ENCODE results near the gene TCAF2. TPM values are rescaled to one million over a fixed set of nuclear protein-coding genes. Genes with fewer than 3 reads are reported as not detected.
"Not testable (repeated sequence)": the region's sequence is repeated elsewhere in the genome, so short reads cannot be mapped to it uniquely, and the experiment has no call there.

The TCAF2 gene
- total and polyA plus RNA-seq, 2 of the 8 experiments (the other 6 are each of a cell fraction or from before 2014, with no cell fraction given): 0.06 to 0.20 TPM

DNA sequence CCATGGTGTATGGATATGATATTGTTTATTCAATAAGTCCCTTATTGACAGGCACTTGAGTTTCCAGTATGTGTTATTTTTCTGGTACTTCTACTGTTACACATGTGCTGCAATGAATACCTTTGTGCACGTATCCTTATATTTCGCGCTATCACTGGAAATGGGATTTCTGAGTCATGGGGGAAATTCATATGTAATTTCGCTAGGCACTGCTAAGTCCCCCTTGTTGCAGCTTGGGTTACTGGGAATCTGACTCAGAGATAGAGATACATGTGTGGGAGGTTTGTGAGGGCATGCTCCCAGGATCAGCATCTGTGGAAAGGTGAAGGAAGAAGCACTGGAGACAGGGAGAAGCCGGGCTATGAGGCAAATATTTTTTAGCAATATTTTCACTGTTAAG lies 9.9 kb downstream of the TCAF2 start:
- H2BK12ac ChIP-seq (ENCODE audit: low read depth, low read length); H3K4me2 ChIP-seq (ENCODE audit: insufficient read depth in 1 of 2, low read depth in 2 of 2, low read length in 2 of 2); H3K79me1 ChIP-seq (ENCODE audit: low read depth, low read length); CTCF ChIA-PET (ENCODE audit: partially characterized antibody); DNase-seq (ENCODE audit: low read depth in 1 of 2, low spot score in 2 of 2); H3K4me1 ChIP-seq (replicated peaks in 1 of 4; ENCODE audit: control insufficient read depth in 3 of 4, insufficient read depth in 4 of 4, low read length in 3 of 4); H4K8ac ChIP-seq (ENCODE audit: extremely low read depth, insufficient read depth, low read length); H3K23me2 ChIP-seq (ENCODE audit: low read depth, low read length); H3K14ac ChIP-seq (ENCODE audit: insufficient read length); H2AK5ac ChIP-seq (ENCODE audit: low read depth, low read length); H3K79me2 ChIP-seq (ENCODE audit: control insufficient read depth in 1 of 2, insufficient read depth in 2 of 2, low read length in 2 of 2); H4K5ac ChIP-seq (ENCODE audit: insufficient read length, low read depth, low read length); H2BK20ac ChIP-seq (ENCODE audit: low read length); H3K27me3 ChIP-seq (replicated peaks in 1 of 4; ENCODE audit: control insufficient read depth in 3 of 4, extremely low read depth in 1 of 4, insufficient read depth in 3 of 4, low read length in 3 of 4); H3K9me3 ChIP-seq (ENCODE audit: insufficient read depth in 2 of 2, low read depth in 1 of 2, low read length in 1 of 2); H3K18ac ChIP-seq (ENCODE audit: extremely low read depth, low read length); H3K23ac ChIP-seq (ENCODE audit: insufficient read length); H3K27ac ChIP-seq (ENCODE audit: low read depth, low read length); H2BK15ac ChIP-seq (ENCODE audit: low read length); H2BK5ac ChIP-seq (ENCODE audit: low read depth, low read length); H4K20me1 ChIP-seq (replicated peaks in 1 of 2; ENCODE audit: control insufficient read depth in 1 of 2, insufficient read depth in 2 of 2, low read length in 2 of 2); FAIRE-seq; H3K56ac ChIP-seq (replicated peaks; ENCODE audit: insufficient read length, low read depth, low read length); H4K91ac ChIP-seq (replicated peaks; ENCODE audit: insufficient read length, low read length); H3K4me3 ChIP-seq (ENCODE audit: extremely low read depth in 1 of 4, insufficient read depth in 2 of 4, low read depth in 3 of 4, low read length in 4 of 4); H2BK120ac ChIP-seq (replicated peaks; ENCODE audit: low read depth, low read length); POLR2A ChIA-PET (ENCODE audit: partially characterized antibody); H2AFZ ChIP-seq (ENCODE audit: low read length); H3K36me3 ChIP-seq (ENCODE audit: control insufficient read depth in 2 of 4, insufficient read depth in 4 of 4, low read length in 3 of 4); H3K9ac ChIP-seq (replicated peaks in 1 of 4; ENCODE audit: extremely low read depth in 1 of 4, low read depth in 3 of 4, low read length in 3 of 4); H3K4ac ChIP-seq (replicated peaks; ENCODE audit: insufficient read length, low read depth, low read length): not testable (repeated sequence)
- no CpG with 5 or more reads among the region's 5 CpGs for WGBS, 2 experiments (ENCODE audit: extremely low coverage in 1 of 2, insufficient coverage in 1 of 2, insufficient read length in 1 of 2, insufficient replicate concordance in 2 of 2, low coverage in 1 of 2, low lambda C conversion rate in 2 of 2, missing lambda C conversion rate in 1 of 2)

GRCh38 chr7:143632506-143632905 lies 11.7 kb downstream of the TCAF2 start:
- H2BK120ac ChIP-seq (replicated peaks; ENCODE audit: low read depth, low read length); H3K23ac ChIP-seq (ENCODE audit: insufficient read length); H3K27me3 ChIP-seq (replicated peaks in 1 of 4; ENCODE audit: control insufficient read depth in 3 of 4, extremely low read depth in 1 of 4, insufficient read depth in 3 of 4, low read length in 3 of 4); H4K5ac ChIP-seq (ENCODE audit: insufficient read length, low read depth, low read length); H2BK20ac ChIP-seq (ENCODE audit: low read length); H3K27ac ChIP-seq (ENCODE audit: low read depth, low read length); H3K4me2 ChIP-seq (ENCODE audit: insufficient read depth in 1 of 2, low read depth in 2 of 2, low read length in 2 of 2); FAIRE-seq; CTCF ChIA-PET (ENCODE audit: partially characterized antibody); H3K18ac ChIP-seq (ENCODE audit: extremely low read depth, low read length); H3K79me1 ChIP-seq (ENCODE audit: low read depth, low read length); DNase-seq (ENCODE audit: low read depth in 1 of 2, low spot score in 2 of 2); H2BK15ac ChIP-seq (ENCODE audit: low read length); H3K9ac ChIP-seq (replicated peaks in 1 of 4; ENCODE audit: extremely low read depth in 1 of 4, low read depth in 3 of 4, low read length in 3 of 4); H2AFZ ChIP-seq (ENCODE audit: low read length); H2BK12ac ChIP-seq (ENCODE audit: low read depth, low read length); H3K56ac ChIP-seq (replicated peaks; ENCODE audit: insufficient read length, low read depth, low read length); H4K91ac ChIP-seq (replicated peaks; ENCODE audit: insufficient read length, low read length); H3K14ac ChIP-seq (ENCODE audit: insufficient read length); H4K8ac ChIP-seq (ENCODE audit: extremely low read depth, insufficient read depth, low read length); H3K4ac ChIP-seq (replicated peaks; ENCODE audit: insufficient read length, low read depth, low read length); H3K4me1 ChIP-seq (replicated peaks in 1 of 4; ENCODE audit: control insufficient read depth in 3 of 4, insufficient read depth in 4 of 4, low read length in 3 of 4); H2BK5ac ChIP-seq (ENCODE audit: low read depth, low read length); H3K23me2 ChIP-seq (ENCODE audit: low read depth, low read length); H3K36me3 ChIP-seq (ENCODE audit: control insufficient read depth in 2 of 4, insufficient read depth in 4 of 4, low read length in 3 of 4); POLR2A ChIA-PET (ENCODE audit: partially characterized antibody); H2AK5ac ChIP-seq (ENCODE audit: low read depth, low read length); H4K20me1 ChIP-seq (replicated peaks in 1 of 2; ENCODE audit: control insufficient read depth in 1 of 2, insufficient read depth in 2 of 2, low read length in 2 of 2); H3K79me2 ChIP-seq (ENCODE audit: control insufficient read depth in 1 of 2, insufficient read depth in 2 of 2, low read length in 2 of 2); H3K4me3 ChIP-seq (ENCODE audit: extremely low read depth in 1 of 4, insufficient read depth in 2 of 4, low read depth in 3 of 4, low read length in 4 of 4); H3K9me3 ChIP-seq (ENCODE audit: insufficient read depth in 2 of 2, low read depth in 1 of 2, low read length in 1 of 2): not testable (repeated sequence)
- no CpG with 5 or more reads among the region's 4 CpGs for WGBS, 2 experiments (ENCODE audit: extremely low coverage in 1 of 2, insufficient coverage in 1 of 2, insufficient read length in 1 of 2, insufficient replicate concordance in 2 of 2, low coverage in 1 of 2, low lambda C conversion rate in 2 of 2, missing lambda C conversion rate in 1 of 2)

All from H1 (cell line).